ENCODE results near the gene TMEM80.
"Not testable (repeated sequence)": the region's sequence is repeated elsewhere in the genome, so short reads cannot be mapped to it uniquely, and the experiment has no call there.

Gene TMEM80

GRCh38 chr11:679271-680207 lies 16.1 kb upstream of the TMEM80 start:
- no peak for DNase-seq (ENCODE audit: low spot score)

GRCh38 chr11:680476-680875 lies 15.1 kb upstream of the TMEM80 start:
- no peak for DNase-seq (ENCODE audit: low spot score)

- no peak for DNase-seq (ENCODE audit: low spot score)
Observed at GRCh38 chr11:680970-681369, 14.6 kb upstream of the TMEM80 start.

GRCh38 chr11:686451-687243 lies 9.0 kb upstream of the TMEM80 start:
- no peak for DNase-seq (ENCODE audit: low spot score)

GRCh38 chr11:687751-688150 lies 7.9 kb upstream of the TMEM80 start:
- DNase-seq (ENCODE audit: low spot score), result no peak

- DNase-seq (ENCODE audit: low spot score), result no peak
Observed at GRCh38 chr11:688681-689080, 6.9 kb upstream of the TMEM80 start.

- DNase-seq (ENCODE audit: low spot score), result no peak
Observed at GRCh38 chr11:689625-690024, 6.0 kb upstream of the TMEM80 start.

- not testable (repeated sequence) for DNase-seq (ENCODE audit: low spot score)
Observed at GRCh38 chr11:690244-690643, 5.4 kb upstream of the TMEM80 start.

- DNase-seq (ENCODE audit: low spot score), result no peak
Observed at GRCh38 chr11:690738-691633, 4.6 kb upstream of the TMEM80 start.

- DNase-seq (ENCODE audit: low spot score), result no peak
Observed at GRCh38 chr11:691710-692590, 3.7 kb upstream of the TMEM80 start.

- DNase-seq (ENCODE audit: low spot score), result no peak
Observed at GRCh38 chr11:692824-693414, 2.7 kb upstream of the TMEM80 start.

GRCh38 chr11:693415-693831 lies 2.2 kb upstream of the TMEM80 start:
- no peak for DNase-seq (ENCODE audit: low spot score)

GRCh38 chr11:693887-694562 lies 1.6 kb upstream of the TMEM80 start:
- no peak for DNase-seq (ENCODE audit: low spot score)

- DNase-seq (ENCODE audit: low spot score), result peak; percentile 97
Observed at GRCh38 chr11:694563-695287, 891 bp upstream of the TMEM80 start, which contains the start of gene DEAF1. DEAF1 (minus strand) TSS chr11:695222; CDS start chr11:695047, 175 bp downstream.

GRCh38 chr11:695288-695537 lies 403 bp upstream of the TMEM80 start:
- no peak for DNase-seq (ENCODE audit: low spot score)

- no peak for DNase-seq (ENCODE audit: low spot score)
Observed at GRCh38 chr11:696955-697491, 1.4 kb downstream of the TMEM80 start.

- DNase-seq (ENCODE audit: low spot score), result no peak
Observed at GRCh38 chr11:697811-698311, 2.2 kb downstream of the TMEM80 start.

GRCh38 chr11:698493-699115 lies 3.0 kb downstream of the TMEM80 start:
- DNase-seq (ENCODE audit: low spot score), result no peak

GRCh38 chr11:699116-699508 lies 3.5 kb downstream of the TMEM80 start:
- no peak for DNase-seq (ENCODE audit: low spot score)

All from LoVo (cell line).